Upper lobe of left lung (tissue), 6 donors: ENCODE measurements around the gene RIMKLA. TPM values are rescaled to one million over a fixed set of nuclear protein-coding genes. Genes with fewer than 3 reads are reported as not detected.
A peak's percentile ranks its signal among the peaks of the same experiment; 100 is the strongest.

Experiments used
- ATAC-seq, 2 donors: fragments of 200-7000 bp; cut with Tn5 transposase; one replicate each; pipeline ENCODE4 v1.9.1; 2022; ENCODE audit warnings: mild to moderate bottlenecking in 2 of 2, moderate library complexity in 2 of 2; ENCODE audit not compliant: low FRiP score in 2 of 2
- DNase-seq, 2 donors: peaks; one replicate each; pipeline ENCODE4 v3.0.0-alpha.2; 2019 to 2020
- H3K27ac ChIP-seq, 4 donors: fragments of 200-600 bp; sonication (generic); one replicate each; pipeline ENCODE4 v1.5.1; 2016 to 2019
- H3K27me3 ChIP-seq, 4 donors: fragments of 200-600 bp; sonication (generic); one replicate each; pipeline ENCODE4 v1.5.1; 2017 to 2019
- H3K36me3 ChIP-seq, 4 donors: fragments of 200-600 bp; sonication (generic); one replicate each; pipeline ENCODE4 v1.5.1; 2016 to 2019
- H3K4me1 ChIP-seq, 4 donors: fragments of 200-600 bp; sonication (generic); one replicate each; pipeline ENCODE4 v1.5.1; 2018 to 2019
- H3K4me3 ChIP-seq, 4 donors: fragments of 200-600 bp; sonication (generic); one replicate each; pipeline ENCODE4 v1.5.1; 2017 to 2019; ENCODE audit warnings: mild to moderate bottlenecking in 2 of 4, moderate library complexity in 1 of 4
- H3K9me3 ChIP-seq, 4 donors: fragments of 200-600 bp; sonication (generic); one replicate each; pipeline ENCODE4 v1.5.1; 2018 to 2019
- EP300 ChIP-seq, 4 donors: sonication (generic); formaldehyde crosslinking; IDR thresholded peaks; one replicate each; pipeline ENCODE4 v1.5.1; 2017; ENCODE audit warnings: antibody characterized with exemption in 4 of 4, control low read depth in 2 of 4
- POLR2A ChIP-seq, 4 donors: fragments of 450-650 bp; IDR thresholded peaks; one replicate each; pipeline ENCODE4 v1.5.1; 2016 to 2017; ENCODE audit warnings: antibody characterized with exemption in 4 of 4, mild to moderate bottlenecking in 2 of 4
- POLR2AphosphoS5 ChIP-seq, 2 donors: sonication (generic); formaldehyde crosslinking; IDR thresholded peaks; one replicate each; pipeline ENCODE4 v1.5.1; 2017; ENCODE audit warnings: antibody characterized with exemption in 2 of 2
- WGBS, 2 donors: methylation state at CpG; one replicate each; pipeline ENCODE4 v1.1.5; 2017 to 2018; 5-methylcytosine and 5-hydroxymethylcytosine counted together
- total RNA-seq, 6 donors: library from RNA; depleted of rRNA in 4 of 6; stranded (reverse); fragments of >200 nt in 4 of 6; gene quantifications; one replicate each; pipeline versions ENCODE4 v1.1.0 to v1.2.1, GENCODE V29; 2016 to 2021
- TF ChIP-seq, protein P1 (sequence below), 6 experiments: fragments of 450-650 bp in 4 of 6; fragments of 200-600 bp in 2 of 6; sonication (generic) in 2 of 6; IDR thresholded peaks; one replicate each; pipeline ENCODE4 v1.5.1; 2016 to 2019; ENCODE audit warnings: antibody characterized with exemption in 6 of 6
- donor health status: DM: no; HTN: no; CAD: no; lungs with moderate emphysema.
- donor health status: DM: no; HTN: yes; CAD: no; lungs with severe emphysema.

Gene RIMKLA
- total RNA-seq, 6 donors from 2014 or later, result 5.2 to 16.6 (median 9.3) TPM

GRCh38 chr1:42454403-42454802 lies 73.8 kb downstream of the RIMKLA start:
- TF ChIP-seq, protein P1, sequence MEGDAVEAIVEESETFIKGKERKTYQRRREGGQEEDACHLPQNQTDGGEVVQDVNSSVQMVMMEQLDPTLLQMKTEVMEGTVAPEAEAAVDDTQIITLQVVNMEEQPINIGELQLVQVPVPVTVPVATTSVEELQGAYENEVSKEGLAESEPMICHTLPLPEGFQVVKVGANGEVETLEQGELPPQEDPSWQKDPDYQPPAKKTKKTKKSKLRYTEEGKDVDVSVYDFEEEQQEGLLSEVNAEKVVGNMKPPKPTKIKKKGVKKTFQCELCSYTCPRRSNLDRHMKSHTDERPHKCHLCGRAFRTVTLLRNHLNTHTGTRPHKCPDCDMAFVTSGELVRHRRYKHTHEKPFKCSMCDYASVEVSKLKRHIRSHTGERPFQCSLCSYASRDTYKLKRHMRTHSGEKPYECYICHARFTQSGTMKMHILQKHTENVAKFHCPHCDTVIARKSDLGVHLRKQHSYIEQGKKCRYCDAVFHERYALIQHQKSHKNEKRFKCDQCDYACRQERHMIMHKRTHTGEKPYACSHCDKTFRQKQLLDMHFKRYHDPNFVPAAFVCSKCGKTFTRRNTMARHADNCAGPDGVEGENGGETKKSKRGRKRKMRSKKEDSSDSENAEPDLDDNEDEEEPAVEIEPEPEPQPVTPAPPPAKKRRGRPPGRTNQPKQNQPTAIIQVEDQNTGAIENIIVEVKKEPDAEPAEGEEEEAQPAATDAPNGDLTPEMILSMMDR (IDR thresholded peaks at IDR 0.05), result no peak
- no peak for TF ChIP-seq EP300 (IDR thresholded peaks at IDR 0.05)
- H3K9me3 ChIP-seq, result no peaks in the 10 kb centered on the region
- WGBS, 2 donors, result 97 to 99% methylated on average over 5 of the region's 5 CpGs
- no peak overlapping the region for H3K4me3 ChIP-seq
- no peak for DNase-seq
- no peak for ATAC-seq
- H3K27me3 ChIP-seq, result no peaks in the 10 kb centered on the region
- H3K36me3 ChIP-seq, result peaks cover 0 to 12% (median 0%) of the 10 kb centered on the region in 4 donors
- H3K27ac ChIP-seq, result no peak overlapping the region
- H3K4me1 ChIP-seq, result peaks cover 14 to 30% (median 16%) of the 10 kb centered on the region in 4 donors

DNA sequence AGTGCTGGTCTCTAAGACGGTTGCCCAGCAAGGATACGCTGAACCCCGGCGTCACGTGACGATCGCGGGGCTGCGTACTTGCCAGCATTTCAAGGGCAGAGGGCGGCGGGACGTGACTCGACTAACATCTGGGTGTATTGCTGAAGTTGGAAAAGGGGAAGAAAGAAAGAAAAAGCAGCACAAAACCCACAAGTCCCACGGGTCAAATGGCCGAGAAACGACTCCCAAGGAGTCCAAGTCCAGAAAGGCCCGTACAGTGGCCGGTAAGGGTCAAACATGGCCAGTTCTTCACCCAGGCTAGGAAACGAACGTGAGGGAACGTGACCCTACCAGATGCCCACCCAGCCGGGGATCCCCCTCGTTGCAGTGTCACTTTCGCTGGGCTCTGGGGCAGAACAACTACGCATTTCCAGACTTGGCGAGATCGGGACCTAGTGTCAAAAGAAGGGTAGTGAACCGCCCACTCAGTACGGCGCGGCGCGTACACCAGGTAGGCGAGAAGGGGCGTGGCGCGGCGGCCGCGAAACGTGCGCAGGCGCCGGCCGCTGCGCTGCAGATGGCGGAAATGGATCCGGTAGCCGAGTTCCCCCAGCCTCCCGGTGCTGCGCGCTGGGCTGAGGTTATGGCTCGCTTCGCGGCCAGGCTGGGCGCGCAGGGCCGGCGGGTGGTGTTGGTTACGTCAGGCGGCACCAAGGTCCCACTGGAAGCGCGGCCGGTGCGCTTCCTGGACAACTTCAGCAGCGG lies 75.6 kb downstream of the RIMKLA start, which contains the start of the genes PPCS and ZMYND12:
Gene PPCS (plus strand): TSS at position 534 of the 744 bp plus-strand sequence. CDS start 23 bp downstream, at position 557.
Gene ZMYND12 (minus strand): TSS at position 13 of the 744 bp plus-strand sequence. CDS start 25 bp downstream, outside the sequence.
- DNase-seq, result peak; percentile 90 to 97
- peaks cover 14 to 30% (median 16%) of the 10 kb centered on the region in 4 donors for H3K4me1 ChIP-seq
- peak in 1 of 4 donors; percentile 1 for TF ChIP-seq EP300 (IDR thresholded peaks at IDR 0.05)
- TF ChIP-seq POLR2AphosphoS5 (IDR thresholded peaks at IDR 0.05), result peak; percentile 75 to 83
- TF ChIP-seq POLR2A (IDR thresholded peaks at IDR 0.05), result peak in 3 of 4 donors; percentile 68 to 91 (median 75)
- TF ChIP-seq, protein P1 (IDR thresholded peaks at IDR 0.05), result peak in 4 of 6 experiments; percentile 22 to 72 (median 58)
- 0% methylated on average over 21 to 61 of the region's 66 CpGs for WGBS, 2 donors
- peaks cover 3 to 23% (median 4%) of the 10 kb centered on the region in 4 donors for H3K36me3 ChIP-seq
- no peaks in the 10 kb centered on the region for H3K27me3 ChIP-seq
- peak; percentile 96 for ATAC-seq
- peak within 1 kb of the TSS; percentile 58 to 96 (median 84) for H3K4me3 ChIP-seq
- H3K9me3 ChIP-seq, result no peaks in the 10 kb centered on the region
- peak within 1 kb of the TSS; percentile 91 to 96 (median 92) for H3K27ac ChIP-seq

- DNase-seq (peak in 1 of 2 donors; percentile 74), ATAC-seq (peak; percentile 74 to 84)
- Histone ChIP-seq H3K4me3 (peak overlapping the region; percentile 58 to 96 (median 84)), H3K9me3 (no peaks in the 10 kb centered on the region), H3K36me3 (peaks cover 3 to 23% (median 4%) of the 10 kb centered on the region in 4 donors), H3K27ac (peak overlapping the region; percentile 91 to 96 (median 92)), H3K4me1 (peaks cover 14 to 31% (median 16%) of the 10 kb centered on the region in 4 donors), H3K27me3 (no peaks in the 10 kb centered on the region)
- WGBS, 2 donors, result 4% methylated on average over 12 of the region's 23 CpGs; no CpG with 5 or more reads in 1 of the 2 donors
- TF ChIP-seq POLR2A (IDR thresholded peaks at IDR 0.05), result peak in 1 of 4 donors; percentile 17
- TF ChIP-seq, protein P1 (IDR thresholded peaks at IDR 0.05), result no peak
Measured at GRCh38 chr1:42456754-42457089, 76.1 kb downstream of the RIMKLA start.

DNA sequence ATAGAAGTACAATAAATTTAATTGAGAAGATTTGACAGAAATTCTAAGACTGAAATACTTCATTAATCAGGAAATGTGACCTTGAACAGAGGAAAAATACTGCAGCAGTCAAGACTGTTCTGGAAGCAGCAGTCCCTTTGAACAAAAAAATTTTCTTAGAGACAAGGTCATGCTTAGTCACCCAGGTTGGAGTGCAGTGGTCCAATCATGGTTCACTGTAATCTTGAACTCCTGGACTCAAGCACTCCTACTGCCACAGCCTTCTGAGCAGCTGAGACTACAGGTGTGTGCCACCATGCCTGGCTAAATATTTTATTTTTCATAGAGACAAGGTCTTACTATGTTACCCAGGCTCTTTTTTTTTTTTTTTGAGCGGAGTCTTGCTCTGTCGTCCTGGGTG lies 80.6 kb downstream of the RIMKLA start:
- DNase-seq, result no peak
- peaks cover 3 to 23% (median 4%) of the 10 kb centered on the region in 4 donors for H3K36me3 ChIP-seq
- H3K9me3 ChIP-seq, result no peaks in the 10 kb centered on the region
- ATAC-seq, result no peak
- TF ChIP-seq, protein P1 (IDR thresholded peaks at IDR 0.05), result no peak
- TF ChIP-seq POLR2AphosphoS5 (IDR thresholded peaks at IDR 0.05) (no peak), EP300 (IDR thresholded peaks at IDR 0.05) (no peak), POLR2A (IDR thresholded peaks at IDR 0.05) (no peak)
- H3K27me3 ChIP-seq, result no peaks in the 10 kb centered on the region
- no peak overlapping the region for H3K27ac ChIP-seq
- 85 to 88% methylated on average over 2 of the region's 2 CpGs for WGBS, 2 donors
- H3K4me3 ChIP-seq, result no peak overlapping the region
- peaks cover 17 to 46% (median 29%) of the 10 kb centered on the region in 4 donors for H3K4me1 ChIP-seq
